Measurements from ENCODE around the gene CFAP57.

Gene CFAP57

DNA sequence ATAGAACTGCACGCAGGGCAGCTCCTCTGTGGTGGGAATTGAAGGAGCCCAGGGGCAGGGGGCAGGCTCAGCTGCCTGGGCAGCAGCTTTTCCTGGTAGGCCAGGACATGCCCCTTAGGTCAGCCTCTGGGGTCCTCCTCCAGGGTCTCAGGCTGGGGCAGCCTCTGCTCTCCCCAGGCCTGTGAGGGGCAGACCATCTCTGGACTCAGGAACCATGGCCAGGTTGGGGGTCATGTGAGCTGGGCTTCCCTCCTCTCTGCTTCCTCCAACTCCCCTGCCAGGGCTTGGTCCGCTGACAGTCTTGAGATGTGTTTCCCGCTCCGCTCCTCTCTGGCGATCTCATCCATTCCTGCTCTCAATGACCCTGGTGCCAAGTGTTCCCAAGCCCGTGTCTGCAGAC is 107.5 kb downstream of the CFAP57 start:
- DNase-seq: no peak

DNA sequence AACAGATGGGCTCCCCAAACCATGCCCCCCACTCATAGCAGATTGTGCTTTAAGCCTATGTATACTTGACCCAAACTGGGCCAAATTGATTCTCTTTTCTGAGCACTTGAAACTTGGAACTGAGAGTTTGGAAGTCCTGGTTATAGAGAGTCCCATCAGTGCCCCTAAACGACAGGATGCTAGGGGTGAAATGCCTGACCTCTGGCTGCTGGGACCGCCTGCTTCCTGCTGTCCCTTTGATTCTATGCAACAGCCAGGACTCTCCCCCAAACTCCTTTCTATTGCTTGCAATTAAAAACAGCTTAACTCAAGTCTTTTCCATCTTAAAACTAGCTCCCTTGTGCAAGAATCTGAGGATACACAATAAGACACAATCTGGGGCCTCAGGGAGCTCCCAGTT is 108.6 kb downstream of the CFAP57 start:
- DNase-seq: no peak

DNA sequence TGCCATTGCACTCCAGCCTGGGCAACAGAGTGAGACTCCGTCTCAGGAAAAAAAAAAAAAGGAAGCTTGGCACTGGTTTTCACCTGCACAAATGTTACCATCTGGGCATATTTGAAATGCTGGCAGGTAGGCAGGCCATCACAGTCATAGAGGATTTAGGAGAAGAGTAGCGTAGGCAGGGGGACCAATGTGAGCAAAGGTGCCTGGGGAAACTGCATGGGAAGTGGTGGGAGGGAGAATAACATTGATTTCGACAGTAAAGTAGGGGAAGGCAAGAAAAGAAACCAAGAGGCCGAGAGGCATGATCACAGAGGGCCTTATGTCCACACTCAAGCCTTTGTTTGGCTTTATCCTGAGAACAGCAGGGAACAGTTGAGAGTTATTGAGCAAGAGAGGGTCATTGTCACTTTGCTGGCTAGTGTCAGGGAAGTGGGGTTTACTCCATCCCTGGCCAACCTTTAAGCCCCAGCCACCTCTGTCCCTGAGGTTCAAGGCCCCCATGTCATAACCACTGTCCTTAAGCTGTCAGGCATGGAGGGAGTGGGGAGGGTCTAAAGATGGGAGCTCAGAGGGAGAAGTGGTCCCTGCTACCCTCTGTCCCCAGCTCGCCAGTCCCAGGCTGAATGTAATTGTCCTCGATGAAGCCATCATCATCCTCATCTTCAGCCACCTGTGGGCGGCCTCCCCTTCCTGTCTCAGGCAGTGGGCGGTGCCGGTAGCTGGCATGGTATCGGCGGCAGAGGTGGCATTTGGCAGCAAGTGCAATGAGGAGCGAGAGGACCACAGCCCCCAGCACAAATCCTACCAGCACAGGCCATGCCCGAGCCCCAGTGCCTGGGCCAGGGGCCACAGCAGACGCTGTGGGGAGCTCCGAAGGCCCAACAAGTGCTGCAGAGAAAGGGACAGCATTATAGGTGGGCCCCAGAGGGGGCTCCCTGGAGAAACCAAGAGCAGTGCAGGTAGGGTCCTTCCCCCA is 110.4 kb downstream of the CFAP57 start:
- DNase-seq: no peak

DNA sequence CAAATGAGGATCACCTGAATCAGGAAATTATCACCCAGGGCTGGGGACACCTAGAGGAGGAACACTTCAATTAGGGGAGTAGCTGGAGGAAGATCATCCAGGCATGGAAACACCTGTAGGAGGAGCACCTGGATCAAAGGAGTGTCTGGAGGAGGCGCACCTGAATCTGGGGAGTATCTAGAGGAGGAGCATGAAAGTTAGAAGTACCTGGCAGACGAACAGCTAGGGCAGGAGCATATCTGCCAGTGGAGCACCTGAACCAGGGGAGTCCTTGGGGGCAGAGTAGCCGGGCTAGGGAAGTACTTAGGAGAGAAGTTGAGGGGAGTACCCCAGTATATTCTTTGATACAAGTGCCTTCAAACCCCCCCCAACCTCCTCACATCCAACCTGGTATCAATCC is 111.9 kb downstream of the CFAP57 start:
- DNase-seq: no peak

DNA sequence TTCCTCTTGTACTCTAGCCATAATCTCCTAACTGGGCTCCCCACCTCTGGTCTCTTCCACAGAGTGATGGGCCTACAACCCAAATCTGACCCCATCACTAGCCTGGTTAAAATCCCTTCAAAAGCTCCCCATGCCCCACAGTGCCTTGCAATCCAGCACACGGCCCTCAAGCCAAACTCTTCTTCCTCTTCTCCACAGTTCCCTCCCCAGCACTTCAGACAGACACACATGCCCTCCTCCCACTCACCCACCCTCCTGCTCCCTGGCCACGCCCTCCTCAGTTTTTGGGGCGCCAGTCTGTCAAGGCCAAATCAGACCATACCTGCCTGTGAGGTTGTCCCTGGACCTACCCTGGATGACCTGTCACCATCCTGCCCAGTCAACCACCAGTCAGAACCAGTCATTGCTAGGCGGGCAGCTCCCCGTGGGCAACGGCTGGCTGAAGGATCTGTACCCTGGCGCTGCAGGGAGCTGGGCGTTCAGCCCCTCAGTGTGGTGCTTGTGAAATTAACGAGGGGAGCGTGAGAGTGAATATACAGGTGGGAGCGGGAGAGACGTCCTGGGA is 112.5 kb downstream of the CFAP57 start:
- no peak for DNase-seq

DNA sequence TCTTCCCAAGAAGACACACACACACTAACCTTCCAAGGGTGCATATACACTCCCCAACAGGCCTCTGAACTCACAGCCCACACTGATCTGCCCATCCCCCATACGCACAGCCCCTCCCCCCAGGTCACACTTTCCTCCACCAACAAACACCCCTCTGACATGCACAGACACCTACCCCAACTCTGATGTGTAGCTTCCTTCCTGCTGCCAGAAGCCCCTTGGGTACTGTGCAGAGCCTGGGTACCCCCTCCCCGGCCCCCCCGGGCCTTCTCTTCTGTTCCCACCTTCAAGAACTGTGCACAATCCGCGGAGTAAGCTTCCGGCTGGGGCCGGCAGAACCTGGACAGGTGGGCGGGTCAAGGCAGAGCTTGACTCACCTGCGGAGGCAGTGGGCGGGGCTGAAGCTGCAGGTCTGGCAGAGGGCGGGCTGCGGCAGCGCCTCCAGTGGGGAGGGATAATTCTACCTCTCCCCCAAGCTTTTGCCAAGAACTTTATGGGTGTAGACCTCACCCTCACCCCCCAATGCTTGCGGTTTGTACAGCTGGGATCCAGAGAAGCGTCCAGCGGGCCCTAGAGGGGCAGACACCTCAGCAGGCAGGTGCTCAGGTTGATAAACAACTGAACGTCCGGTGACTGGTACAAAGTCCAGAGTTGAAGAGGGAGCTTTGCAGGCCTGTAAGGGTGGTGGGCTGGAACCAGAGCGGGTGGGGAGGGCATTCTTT is 113.3 kb downstream of the CFAP57 start, which contains the start of gene C1orf210:
Gene C1orf210 (minus strand): TSS at position 313 of the 722 bp plus-strand sequence. CDS start 2,311 bp downstream, outside the sequence.
- DNase-seq: no peak

DNA sequence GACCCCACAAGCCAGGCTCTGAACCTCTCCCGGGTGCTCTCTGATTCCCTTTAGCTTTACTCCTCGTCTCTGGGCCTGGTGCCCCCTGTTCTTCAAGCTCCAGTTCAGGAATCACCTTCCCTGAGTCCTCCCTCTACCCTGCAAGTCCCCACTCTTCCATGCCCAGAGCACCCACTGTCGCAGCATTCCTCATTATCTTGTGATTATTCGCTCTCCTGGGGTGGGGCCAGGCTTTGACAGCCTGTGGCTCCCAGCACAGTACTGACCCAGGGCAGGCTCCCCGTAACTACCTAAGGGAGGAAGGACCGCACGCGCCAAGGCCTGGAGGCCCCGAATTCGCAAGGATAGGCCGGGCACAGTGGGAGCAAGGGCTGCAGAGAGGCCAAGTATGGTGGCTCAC is 114.0 kb downstream of the CFAP57 start:
- no peak for DNase-seq

DNA sequence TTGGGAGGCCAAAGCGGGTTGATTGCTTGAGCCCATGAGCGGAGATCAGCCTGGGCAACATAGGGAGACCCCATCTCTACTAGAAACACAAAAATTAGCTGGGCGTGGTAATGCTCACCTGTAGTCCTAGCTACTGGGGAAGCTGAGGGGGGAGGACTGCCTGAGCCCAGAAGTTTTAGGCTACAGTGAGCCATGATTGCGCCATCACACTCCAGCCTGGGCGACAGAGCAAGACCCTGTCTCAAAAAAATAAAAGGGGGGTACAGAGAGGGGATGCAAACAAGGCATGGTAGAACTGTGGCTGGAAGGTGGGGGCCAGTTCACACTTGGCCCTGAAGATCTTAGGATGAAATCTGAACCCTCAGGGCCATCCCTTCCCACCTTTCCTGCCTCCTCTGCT is 114.4 kb downstream of the CFAP57 start:
- DNase-seq: no peak

DNA sequence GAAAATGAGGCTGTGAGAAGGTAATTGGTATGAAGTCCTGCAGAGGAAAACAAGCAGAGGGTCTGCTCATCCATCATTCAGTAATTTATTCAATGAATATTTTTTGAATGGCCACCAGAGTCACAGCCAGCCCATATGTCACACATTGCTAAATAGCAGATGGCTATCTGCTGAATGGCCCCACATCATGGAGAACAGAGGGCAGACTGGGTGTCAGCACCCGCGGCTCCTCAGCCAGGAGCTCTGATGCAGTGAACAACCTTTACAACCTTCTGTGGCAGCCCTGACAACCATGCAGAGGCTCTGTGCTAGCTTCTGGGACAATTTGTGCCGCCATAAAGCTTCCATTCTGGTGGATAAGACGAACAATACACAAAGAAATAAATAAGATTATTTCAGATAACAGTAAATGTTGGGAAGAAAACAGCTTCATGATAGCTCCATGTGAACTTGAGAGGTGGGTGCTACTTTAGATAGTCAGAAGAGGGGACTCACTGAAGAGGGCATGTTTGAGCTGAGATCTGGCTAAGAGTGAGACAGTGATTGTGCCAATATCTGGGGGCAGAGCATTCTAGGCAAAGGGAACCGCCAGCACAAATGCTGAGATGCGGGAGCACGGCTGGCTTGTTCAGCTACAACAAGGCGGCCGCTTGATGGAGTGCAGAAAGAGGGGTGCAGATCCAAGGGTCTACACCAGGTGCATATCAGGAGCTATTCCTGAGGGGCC is 116.1 kb downstream of the CFAP57 start:
- no peak for DNase-seq

DNA sequence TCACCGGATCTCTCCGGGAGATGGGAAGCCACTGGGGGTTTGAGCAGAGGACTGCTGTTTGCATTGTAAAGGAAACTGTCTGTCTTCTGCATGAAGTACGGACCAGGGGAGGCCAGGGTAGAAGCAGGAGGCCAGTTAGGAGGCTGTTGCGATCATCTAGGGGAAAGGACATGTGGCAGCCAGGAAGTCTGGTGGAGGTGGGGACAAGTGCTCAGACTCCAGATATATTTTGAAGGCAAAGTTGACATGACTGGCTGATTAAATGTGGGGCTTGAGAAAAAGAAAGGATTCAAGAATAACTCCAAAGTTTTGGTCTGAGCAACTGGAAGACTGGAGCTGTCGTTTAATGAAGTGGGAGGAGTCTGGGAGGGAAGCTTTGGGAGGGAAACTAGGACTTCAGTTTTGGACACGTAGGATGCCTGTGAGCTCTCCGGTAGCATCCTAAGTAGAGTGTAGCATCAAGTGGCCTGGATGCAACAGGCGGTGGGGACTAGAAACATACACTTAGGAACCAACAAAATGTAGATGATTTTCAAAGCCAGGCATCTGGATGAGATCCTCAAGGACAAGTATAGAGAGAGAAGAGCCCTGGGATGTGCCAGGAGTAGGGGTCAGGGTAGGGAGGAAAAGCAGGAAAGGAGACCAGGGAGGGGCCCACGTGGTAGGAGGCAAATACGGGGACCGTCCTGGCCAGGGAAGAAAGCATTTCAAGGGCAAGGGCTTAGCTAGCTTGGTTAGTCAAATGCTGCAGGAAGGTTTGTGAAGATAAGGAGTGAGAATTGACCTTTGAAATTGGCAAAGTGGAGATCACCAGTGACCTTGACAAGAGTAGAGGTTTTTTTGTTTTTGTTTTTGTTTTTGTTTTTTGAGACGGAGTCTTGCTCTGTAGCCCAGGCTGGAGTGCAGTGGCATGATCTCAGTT is 116.9 kb downstream of the CFAP57 start:
- DNase-seq: no peak

DNA sequence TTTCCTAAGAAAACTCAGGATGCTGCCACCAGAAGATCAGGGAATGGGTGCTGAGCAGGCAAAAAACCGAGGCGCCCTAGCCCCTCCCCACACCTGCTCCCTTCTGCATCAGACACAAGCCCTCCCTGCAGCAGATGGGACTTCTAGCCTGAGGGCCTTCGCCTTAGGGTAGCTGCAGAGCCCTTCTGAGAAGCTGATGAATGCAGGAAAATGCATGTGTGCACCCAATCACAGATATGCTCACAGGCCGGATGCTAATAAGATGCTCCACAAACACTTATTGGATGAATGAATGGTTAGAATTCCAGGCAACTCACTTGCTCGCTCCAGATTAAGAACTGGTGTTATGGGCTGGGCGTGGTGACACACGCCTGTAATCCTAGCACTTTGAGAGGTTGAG is 120.1 kb downstream of the CFAP57 start:
- DNase-seq: no peak

DNA sequence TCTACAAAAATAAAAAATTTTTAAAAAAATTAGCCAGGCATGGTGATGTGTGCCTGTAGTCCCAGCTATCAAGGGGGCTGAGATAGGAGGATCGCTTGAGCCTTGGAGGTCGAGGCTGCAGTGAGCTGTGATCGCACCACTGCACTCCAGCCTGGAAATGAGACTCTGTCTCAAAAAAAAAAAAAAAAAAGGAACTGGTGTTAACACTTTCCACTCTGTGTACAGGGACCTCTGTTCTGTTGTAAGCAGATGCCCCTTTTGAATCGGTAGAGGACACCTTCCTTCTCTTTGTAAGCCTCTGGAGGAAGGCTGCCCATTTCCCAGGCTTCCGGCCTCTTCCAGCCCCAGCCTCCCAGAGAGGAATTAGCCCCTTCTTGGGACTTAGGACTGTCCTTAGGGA is 120.5 kb downstream of the CFAP57 start:
- no peak for DNase-seq

DNA sequence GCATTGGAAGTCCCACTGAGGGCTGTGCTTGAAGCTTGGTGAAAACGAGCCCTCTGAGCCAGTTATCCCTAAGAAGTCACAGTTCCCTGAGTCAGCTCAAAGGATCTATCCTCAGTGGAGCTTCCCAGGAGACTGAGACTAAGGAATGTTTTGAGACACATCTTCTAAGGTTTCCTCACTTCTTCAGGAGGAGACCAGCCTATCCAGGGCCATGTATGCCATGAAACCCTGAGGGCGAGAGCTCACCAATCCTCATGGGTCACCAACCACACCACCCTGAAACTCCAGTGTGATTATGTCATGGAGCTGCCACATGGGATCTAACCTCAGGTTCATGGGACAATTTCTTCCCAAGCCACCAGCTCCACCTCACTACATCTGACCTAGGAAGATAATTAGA is 121.0 kb downstream of the CFAP57 start:
- DNase-seq: no peak

DNA sequence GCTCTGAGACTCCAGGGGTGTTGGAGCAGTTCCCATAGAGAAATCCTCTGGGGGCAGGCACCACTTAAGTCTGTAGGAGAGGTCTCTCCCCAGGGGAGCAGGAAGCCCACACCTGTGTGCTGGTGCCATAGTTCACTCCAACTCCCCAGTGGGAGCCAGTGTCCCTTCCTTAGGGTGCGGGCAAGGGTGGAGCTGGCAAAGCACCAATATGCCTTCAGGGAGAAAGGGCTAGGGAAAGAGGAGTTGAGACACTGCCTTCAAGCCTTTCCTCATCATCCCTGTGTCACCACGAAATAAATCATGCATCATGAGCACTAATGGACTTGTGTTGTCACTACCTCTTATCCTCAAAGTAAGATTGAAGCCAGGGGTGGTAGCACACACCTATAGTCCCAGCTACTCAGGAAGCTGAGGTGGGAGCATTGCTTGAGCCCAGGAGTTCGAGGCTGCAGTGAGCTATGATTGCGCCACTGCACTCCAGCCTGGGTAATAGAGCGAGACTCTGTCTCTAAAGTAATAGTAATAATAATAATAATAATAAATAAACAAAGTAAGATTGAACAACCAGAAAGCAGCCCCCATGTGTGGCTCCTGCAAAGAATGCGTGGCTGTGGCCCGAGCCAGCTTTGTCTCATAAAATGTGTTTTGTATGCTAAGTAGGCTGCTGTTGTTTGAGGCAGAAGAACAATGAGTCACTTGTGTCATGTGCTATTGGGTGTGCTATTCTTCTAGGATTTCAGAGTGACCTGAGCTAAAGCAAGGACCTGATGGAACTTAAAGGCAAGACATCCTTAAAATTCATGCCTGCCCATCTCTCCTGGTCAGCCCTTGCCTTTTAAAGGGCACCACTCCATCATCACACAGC is 122.0 kb downstream of the CFAP57 start:
- DNase-seq: no peak

DNA sequence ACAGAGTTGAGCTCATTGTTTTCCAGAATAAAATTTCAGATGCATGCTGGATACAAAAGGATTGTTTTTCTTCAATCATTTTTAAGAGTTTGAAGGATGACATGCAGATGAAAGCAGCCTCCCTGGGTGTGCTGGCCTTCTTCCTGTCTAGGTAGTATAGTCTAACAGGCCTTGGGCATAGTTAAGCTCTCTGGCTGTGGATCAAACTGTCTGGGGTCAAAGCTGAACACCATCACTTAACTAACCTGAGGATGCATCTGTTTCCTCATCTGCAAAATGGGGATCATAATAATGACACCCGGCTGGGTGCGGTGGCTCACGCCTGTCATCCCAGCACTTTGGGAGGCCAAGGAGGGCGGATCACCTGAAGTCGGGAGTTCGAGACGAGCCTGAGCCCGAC is 122.6 kb downstream of the CFAP57 start:
- no peak for DNase-seq

DNA sequence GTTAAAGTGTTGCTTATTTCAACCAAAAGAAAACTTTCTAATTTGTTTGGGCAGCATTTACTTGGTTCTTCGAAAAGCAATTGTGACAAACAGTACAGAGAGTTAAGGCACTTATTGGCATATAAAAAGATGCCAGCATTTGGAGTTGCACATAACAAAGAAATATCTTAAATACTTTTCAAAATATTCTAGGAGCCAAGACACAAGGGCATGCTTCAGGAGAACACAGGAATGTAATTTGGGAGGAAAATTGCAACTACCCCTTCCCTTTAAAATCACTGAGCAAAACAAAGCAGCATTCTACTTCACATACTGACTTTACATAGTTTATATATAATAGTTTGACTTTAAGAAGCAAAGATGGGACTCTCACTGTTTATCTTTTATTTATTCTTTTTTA is 124.1 kb downstream of the CFAP57 start:
- DNase-seq: no peak

DNA sequence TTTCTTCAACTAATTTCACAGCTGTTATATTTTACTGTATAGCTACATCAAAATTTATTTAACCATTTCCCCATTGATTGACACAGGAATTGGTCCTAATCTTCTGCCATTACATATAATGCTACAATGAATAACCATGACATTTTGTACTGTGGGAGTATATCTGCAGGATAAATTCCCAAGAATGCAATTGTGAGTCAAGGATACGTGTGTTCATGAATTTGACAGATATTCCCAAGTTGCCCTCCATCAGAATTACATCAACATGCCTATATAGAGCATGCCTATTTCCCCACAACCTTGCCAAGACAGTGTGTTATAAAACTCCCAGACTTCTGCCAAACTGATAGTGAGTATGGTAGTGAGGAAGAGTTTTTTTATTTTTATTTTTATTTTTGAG is 125.9 kb downstream of the CFAP57 start:
- DNase-seq: no peak

DNA sequence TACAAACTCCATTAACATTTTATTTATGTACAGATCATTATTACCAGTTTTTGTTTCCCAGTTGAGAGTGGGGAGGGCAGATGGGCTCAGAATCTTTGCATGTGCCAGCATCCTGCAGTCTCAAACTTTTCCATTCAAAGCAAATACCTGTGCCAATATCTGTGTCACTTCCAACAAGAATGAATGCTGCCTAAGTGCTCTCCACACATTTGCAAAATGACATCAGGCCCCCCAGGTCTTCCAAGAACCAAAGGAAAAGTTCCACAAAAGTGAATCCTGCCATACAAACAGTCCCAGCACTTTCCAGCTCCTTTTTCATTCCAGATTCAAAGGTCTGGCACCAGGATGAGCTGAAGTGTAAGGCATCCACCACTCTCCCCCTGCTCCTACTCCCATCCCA is 127.0 kb downstream of the CFAP57 start:
- DNase-seq: no peak

DNA sequence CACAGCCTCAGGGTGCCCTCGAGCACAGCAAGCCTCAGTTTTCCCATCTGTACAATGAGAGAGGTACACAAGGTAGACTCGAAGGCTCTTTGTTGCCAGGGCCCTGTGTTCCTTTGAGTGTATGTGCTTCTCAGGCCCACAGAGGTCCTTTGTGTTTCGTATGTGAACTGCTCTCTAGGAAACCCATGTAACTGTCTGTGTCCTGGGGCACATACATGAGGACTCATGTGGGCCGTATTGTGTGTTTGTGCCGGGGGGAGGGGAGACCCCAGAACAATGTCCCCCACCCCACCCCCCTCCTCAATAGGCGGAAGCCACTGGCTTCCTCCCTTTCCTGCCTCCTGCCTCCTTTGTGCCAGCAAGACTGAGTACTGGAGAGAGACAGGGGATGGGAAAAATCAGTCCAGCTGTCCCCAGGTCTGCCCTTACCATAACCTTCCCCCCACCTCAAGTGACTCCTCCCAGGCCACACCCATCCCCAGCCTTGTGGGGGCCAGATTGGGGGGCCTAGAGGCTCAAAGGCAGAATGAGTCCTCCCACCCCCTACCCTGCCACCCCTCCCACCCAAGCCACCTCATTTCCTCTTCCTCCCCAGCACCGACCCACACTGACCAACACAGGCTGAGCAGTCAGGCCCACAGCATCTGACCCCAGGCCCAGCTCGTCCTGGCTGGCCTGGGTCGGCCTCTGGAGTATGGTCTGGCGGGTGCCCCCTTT is 128.4 kb downstream of the CFAP57 start, which contains the start of gene TIE1:
Gene TIE1 (plus strand): TSS at position 605 of the 717 bp plus-strand sequence. CDS start 90 bp downstream, at position 695.
- no peak for DNase-seq

DNA sequence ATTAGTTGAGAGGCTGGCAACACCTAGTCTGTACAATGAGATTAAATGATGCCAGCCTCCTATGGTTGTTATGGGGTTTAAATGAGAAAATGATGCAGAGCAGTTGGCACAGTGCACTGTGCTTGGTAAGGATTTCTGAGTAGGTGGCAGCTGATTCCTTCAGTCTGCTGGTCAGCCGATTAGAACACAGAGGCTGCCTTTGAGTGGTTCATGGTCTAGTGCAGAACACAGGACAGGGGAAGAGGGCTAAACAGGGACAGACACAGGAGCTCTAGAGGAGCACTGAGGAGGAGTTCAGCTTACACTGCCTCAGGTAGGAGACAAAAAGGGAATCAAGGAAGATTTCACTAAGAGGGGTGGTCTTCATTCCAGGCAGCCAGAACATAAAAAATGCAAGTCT is 130.1 kb downstream of the CFAP57 start:
- no peak for DNase-seq

All from stimulated activated CD4-positive, alpha-beta T cell treated with anti-CD3 and anti-CD28 coated beads, Interleukin-12 subunit alpha, Interleukin-12 subunit beta, amount 100 ng/mL, for 4 hours (primary cell).